RWPE1 (cell line): ENCODE measurements around the gene PHACTR2.

Source experiments
- CTCF ChIA-PET: fragments of 350-600 bp; sonication (Branson Sonifier 250); formaldehyde crosslinking; extraction: SDS; loops from one replicate; lab custom pipeline; 2021; lab: Yijun Ruan, JAX
- POLR2A ChIA-PET: fragments of 400-600 bp; formaldehyde crosslinking; extraction: SDS; loops from one replicate; lab custom pipeline; 2020; ENCODE audit warnings: antibody characterized with exemption; ENCODE audit not compliant: low non-redundant PET; lab: Yijun Ruan, JAX
- DNase-seq: peaks from one replicate; pipeline ENCODE4 v3.0.0; 2012; ENCODE audit warnings: low spot score
- H3K27ac ChIP-seq: fragments of 450-650 bp; 2 replicates; pipeline ENCODE4 v1.5.1; 2017
- CTCF ChIP-seq: fragments of 450-650 bp; conservative IDR thresholded peaks from 2 replicates; pipeline ENCODE4 v1.5.1; 2017; ENCODE audit warnings: low read depth, mild to moderate bottlenecking

Gene PHACTR2

DNA sequence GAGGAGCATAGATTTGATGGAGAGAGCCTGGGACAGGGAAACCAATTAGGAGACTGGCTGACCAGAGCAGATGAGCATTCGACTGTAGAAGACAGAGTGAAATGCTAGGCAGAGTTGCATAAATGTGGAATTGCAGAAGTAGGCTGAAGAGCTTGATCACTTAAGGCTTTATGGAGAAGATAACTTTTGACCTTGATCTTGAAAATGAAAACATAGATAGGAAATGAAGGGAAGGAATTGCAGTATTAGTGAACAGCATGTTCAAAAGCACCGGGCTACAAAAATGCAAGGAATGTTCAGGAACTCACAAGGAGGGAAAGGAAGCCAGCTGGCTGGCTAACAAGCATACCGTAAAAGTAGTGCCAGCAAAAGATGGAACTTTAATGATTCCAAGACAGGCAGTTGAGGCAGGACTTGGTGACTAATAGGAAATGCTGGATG, 144.8 kb downstream of the PHACTR2 start:
- ChIA-PET CTCF (no interaction called here), POLR2A (no interaction called here)
- no peak overlapping the region; the same call in 1 of the 2 replicates for H3K27ac ChIP-seq
- TF ChIP-seq CTCF, result no peak
- DNase-seq, result no peak

DNA sequence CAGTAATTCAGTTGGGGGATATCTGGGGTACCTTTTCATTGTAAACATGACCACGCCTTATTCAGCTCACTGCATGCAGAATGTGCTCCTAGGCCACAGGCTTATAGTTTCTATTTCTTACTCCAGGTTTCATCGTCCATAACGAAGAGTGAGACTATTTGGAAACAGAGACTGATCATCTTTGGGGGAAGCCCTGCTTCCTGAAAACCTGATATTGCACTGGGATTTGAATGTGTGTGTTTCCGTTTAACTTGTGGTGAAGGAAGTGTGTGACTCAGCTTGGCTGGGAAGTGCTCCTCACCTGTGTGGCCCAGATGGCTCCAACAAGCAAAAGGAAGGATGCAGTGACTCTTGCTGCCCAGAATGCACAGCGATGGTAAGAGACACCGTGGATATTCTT, 145.8 kb downstream of the PHACTR2 start:
- no peak for TF ChIP-seq CTCF
- peak; percentile 20 for DNase-seq
- no peak overlapping the region for H3K27ac ChIP-seq
- ChIA-PET CTCF (no interaction called here), POLR2A (no interaction called here)

DNA sequence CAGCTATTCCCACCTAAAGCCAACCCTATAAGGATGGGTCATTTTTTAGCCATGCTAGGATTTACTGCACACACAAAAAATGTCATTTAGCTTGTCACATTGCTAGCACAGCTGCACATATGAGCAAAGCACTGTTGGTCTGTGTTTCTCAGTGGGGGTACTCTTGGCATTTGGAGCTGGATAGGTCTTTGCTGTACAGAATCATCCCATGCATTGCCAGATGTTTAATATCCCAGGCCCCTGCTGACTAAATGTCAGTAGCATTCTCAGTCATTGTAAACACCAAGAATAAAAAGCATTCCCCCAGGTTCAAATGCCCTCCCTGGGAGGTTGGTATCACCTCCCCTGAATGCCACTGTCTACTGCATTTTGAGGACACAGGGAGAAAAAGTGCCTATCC, 150.8 kb downstream of the PHACTR2 start:
- ChIA-PET CTCF (no interaction called here), POLR2A (no interaction called here)
- H3K27ac ChIP-seq, result no peak overlapping the region
- no peak for TF ChIP-seq CTCF
- DNase-seq, result no peak

DNA sequence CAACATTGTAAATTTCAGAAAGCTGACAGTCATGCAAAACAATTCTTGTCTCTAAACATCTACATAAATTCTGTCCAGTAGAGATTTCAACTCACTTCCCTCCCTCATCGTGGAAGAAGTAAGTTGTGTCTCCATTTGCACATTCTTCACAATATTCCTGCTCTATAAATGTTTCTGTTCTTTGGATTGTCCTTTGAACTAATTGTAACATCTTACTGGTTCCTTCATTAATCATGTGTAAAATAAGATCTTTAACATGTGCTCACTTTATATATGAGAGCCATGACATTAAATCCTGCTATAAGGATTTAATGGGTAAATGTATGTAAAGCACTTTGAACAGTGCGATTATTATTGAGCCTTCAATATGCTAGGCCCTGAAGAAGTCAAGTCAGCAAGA, 158.4 kb downstream of the PHACTR2 start:
- POLR2A ChIA-PET, result no interaction called here
- no peak for DNase-seq
- CTCF ChIA-PET, result interaction anchor here (0.9 kb wide), 1 partner anchor 178 kb away, joined by 3 read pairs; no protein-coding TSS in a partner anchor
- H3K27ac ChIP-seq, result no peak overlapping the region
- no peak for TF ChIP-seq CTCF

DNA sequence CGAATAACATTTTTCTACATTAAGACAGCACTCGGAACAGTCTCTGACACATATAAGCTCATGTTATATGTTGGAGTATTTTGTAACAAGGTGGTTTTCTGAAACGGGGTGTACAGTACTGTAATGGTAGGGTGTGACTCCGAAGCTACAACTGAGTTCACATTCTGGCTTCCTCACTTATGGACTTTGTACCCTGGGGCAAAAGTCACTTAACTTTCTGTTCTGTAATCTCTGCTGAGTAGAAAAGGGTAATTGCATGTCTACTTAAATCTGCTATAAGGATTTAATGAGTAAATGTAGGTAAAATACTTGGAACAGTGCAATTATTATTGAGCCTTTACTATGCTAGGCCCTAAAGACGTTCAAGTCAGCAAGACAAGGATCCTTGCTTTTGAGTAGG, 160.6 kb downstream of the PHACTR2 start:
- CTCF ChIA-PET, result interaction anchor here (0.6 kb wide), 1 partner anchor 246 kb away, joined by 3 read pairs; no protein-coding TSS in a partner anchor
- POLR2A ChIA-PET, result no interaction called here
- no peak overlapping the region for H3K27ac ChIP-seq
- no peak for TF ChIP-seq CTCF
- no peak for DNase-seq

DNA sequence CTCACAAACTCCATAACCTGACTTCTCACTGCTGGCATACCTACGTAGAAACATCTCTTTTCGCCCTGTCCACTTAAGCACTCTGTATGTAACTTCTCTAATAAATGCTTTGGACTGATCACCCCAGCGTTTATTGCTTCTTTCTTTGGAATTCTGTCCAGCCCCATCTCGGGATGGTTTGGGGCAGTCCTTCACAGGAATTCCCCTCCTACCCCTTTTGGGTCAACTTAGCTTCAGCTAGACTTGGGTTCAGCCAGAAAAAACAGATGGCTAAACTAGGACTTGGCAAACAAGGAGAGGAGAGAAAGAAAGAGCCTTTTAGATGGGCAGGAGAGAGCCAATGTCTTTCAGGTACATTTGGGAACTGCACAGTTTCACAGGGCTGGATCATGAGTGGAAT, 161.4 kb downstream of the PHACTR2 start:
- ChIA-PET CTCF (interaction anchor here (0.6 kb wide), 1 partner anchor 225 kb away, joined by 4 read pairs; no protein-coding TSS in a partner anchor), POLR2A (no interaction called here)
- H3K27ac ChIP-seq, result no peak overlapping the region
- no peak for TF ChIP-seq CTCF
- no peak for DNase-seq
